Cardiac muscle cell (in vitro differentiated cells and primary cell): ENCODE measurements around the gene TMEM179B. TPM values are rescaled to one million over a fixed set of nuclear protein-coding genes. Genes with fewer than 3 reads are reported as not detected.
"Not testable (repeated sequence)": the region's sequence is repeated elsewhere in the genome, so short reads cannot be mapped to it uniquely, and the experiment has no call there.

Experiments used
- DNase-seq, 2 donors: peaks; one replicate each; pipeline versions ENCODE4 v3.0.0 to v3.0.0-alpha.2; 2010 to 2017; ENCODE audit warnings: low read depth in 1 of 2, low spot score in 1 of 2
- H3K27ac ChIP-seq: fragments of 200-600 bp; sonication (generic); 2 replicates; pipeline ENCODE4 v1.5.1; 2016
- H3K27me3 ChIP-seq: fragments of 200-600 bp; sonication (generic); 2 replicates; pipeline ENCODE4 v1.6.0; 2016; ENCODE audit warnings: control low read depth
- H3K36me3 ChIP-seq: fragments of 200-600 bp; sonication (generic); 2 replicates; pipeline ENCODE4 v1.5.1; 2016; ENCODE audit warnings: control low read depth
- H3K4me1 ChIP-seq: fragments of 200-600 bp; sonication (generic); 2 replicates; pipeline ENCODE4 v1.8.1; 2017; ENCODE audit warnings: low read depth, mild to moderate bottlenecking, mixed run types
- H3K4me3 ChIP-seq: fragments of 200-600 bp; sonication (generic); 2 replicates; pipeline ENCODE4 v1.5.1; 2016; ENCODE audit warnings: mild to moderate bottlenecking
- H3K9me3 ChIP-seq: fragments of 200-600 bp; sonication (generic); 2 replicates; pipeline ENCODE4 v1.5.1; 2017; ENCODE audit warnings: low read depth, mild to moderate bottlenecking, control low read depth
- polyA plus RNA-seq: library from polyadenylated mRNA; unstranded; fragments of >200 nt; fragmentation: Nextera tagmentation; extraction: Ambion mirVana; gene quantifications from 2 replicates; pipeline ENCODE4 v1.2.1, GENCODE V29; 2016
- total RNA-seq: library from RNA; depleted of rRNA; stranded (reverse); fragments of >200 nt; gene quantifications from 2 replicates; pipeline ENCODE4 v1.2.3, GENCODE V29; 2016
- TF ChIP-seq, protein P1 (sequence below): IDR thresholded peaks from 2 replicates; pipeline ENCODE4 v1.5.1; 2012; ENCODE audit warnings: low read depth, mild to moderate bottlenecking, low read length

TMEM179B gene
- total and polyA plus RNA-seq, 2 experiments from 2014 or later = 34.2 to 81.8 TPM

DNA sequence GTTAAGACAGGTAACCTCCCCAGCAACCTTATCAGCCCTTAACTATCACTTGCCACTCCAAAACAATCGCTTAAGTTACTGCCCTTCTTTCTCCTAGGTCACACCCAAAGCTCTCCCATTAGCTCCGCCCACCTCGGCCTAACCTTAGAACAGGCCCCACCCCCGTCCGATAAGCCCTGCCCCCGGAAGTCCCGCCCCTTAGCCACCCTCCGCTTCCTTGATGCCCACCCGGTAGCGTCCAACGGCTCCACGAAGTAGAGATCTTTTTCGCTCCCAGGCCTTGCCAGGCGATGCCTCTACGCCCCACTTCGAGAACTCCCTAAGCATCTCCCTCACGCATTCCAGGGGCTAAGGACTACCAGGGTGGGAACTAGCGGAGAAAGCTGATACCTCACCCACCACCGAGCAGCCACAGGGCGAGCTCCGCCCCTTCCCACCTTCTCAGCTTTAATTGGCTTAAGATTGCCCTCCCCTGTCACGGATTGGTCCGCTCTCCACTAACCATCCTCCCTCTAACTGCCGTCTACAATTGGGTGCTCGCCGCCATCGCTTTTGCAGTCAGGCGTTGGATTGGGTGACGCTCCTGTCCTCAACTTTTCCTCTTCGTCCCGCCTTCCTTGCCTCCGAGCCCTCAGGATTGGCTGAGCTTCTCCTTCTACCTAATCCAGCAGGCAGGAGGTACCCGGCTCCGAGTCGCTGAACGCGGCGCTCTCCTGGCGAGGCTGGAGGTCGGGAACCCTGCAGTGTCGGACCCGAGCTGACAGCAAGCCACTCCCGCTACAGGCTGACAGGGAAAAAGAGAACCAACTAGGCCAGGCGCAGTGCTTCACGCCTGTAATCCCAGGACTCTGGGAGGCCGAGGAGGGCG lies 33.2 kb upstream of the TMEM179B start, which contains the start of gene ZBTB3:
TSS of gene ZBTB3 (minus strand) at position 425 of the 868 bp plus-strand sequence. CDS start 496 bp downstream, outside the sequence.
- Histone ChIP-seq H3K27ac (peak within 1 kb of the TSS; percentile 93), H3K27me3 (no peaks in the 10 kb centered on the region), H3K9me3 (no peaks in the 10 kb centered on the region), H3K4me1 (peaks cover 6% of the 10 kb centered on the region), H3K36me3 (peaks cover 3% of the 10 kb centered on the region), H3K4me3 (peak within 1 kb of the TSS; percentile 91)
- peak; percentile 98 to 100 for DNase-seq
- TF ChIP-seq, protein P1, sequence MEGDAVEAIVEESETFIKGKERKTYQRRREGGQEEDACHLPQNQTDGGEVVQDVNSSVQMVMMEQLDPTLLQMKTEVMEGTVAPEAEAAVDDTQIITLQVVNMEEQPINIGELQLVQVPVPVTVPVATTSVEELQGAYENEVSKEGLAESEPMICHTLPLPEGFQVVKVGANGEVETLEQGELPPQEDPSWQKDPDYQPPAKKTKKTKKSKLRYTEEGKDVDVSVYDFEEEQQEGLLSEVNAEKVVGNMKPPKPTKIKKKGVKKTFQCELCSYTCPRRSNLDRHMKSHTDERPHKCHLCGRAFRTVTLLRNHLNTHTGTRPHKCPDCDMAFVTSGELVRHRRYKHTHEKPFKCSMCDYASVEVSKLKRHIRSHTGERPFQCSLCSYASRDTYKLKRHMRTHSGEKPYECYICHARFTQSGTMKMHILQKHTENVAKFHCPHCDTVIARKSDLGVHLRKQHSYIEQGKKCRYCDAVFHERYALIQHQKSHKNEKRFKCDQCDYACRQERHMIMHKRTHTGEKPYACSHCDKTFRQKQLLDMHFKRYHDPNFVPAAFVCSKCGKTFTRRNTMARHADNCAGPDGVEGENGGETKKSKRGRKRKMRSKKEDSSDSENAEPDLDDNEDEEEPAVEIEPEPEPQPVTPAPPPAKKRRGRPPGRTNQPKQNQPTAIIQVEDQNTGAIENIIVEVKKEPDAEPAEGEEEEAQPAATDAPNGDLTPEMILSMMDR = no peak

DNA sequence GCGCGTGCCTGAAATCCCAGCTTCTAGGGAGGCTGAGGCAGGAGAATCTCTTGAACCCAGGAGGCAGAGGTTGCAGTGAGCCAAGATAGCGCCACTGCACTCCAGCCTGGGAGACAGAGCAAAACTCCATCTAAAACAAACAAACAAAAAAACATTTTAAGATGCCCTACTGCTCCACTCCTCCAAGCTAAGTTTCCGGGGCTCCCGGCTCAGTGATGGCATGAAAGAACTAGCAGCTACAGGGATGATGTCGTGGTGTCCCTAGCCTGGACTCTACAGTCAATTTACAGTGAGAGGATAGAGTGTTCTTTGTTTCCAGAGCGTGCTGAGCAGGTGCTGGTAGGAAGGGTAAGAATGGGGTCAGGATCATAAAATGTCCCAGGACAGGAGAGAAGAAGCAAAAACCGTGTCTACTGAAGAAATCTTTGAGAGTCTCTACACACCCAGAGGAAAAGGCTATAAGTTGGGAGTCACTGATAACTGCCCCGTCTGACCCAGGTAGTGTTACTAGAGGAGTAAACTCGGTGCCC lies 32.1 kb upstream of the TMEM179B start:
- Histone ChIP-seq H3K36me3 (peaks cover 3% of the 10 kb centered on the region), H3K9me3 (no peaks in the 10 kb centered on the region), H3K4me1 (peaks cover 6% of the 10 kb centered on the region), H3K4me3 (no peak overlapping the region), H3K27me3 (no peaks in the 10 kb centered on the region), H3K27ac (peak overlapping the region; percentile 86)
- TF ChIP-seq, protein P1 = no peak
- no peak for DNase-seq

DNA sequence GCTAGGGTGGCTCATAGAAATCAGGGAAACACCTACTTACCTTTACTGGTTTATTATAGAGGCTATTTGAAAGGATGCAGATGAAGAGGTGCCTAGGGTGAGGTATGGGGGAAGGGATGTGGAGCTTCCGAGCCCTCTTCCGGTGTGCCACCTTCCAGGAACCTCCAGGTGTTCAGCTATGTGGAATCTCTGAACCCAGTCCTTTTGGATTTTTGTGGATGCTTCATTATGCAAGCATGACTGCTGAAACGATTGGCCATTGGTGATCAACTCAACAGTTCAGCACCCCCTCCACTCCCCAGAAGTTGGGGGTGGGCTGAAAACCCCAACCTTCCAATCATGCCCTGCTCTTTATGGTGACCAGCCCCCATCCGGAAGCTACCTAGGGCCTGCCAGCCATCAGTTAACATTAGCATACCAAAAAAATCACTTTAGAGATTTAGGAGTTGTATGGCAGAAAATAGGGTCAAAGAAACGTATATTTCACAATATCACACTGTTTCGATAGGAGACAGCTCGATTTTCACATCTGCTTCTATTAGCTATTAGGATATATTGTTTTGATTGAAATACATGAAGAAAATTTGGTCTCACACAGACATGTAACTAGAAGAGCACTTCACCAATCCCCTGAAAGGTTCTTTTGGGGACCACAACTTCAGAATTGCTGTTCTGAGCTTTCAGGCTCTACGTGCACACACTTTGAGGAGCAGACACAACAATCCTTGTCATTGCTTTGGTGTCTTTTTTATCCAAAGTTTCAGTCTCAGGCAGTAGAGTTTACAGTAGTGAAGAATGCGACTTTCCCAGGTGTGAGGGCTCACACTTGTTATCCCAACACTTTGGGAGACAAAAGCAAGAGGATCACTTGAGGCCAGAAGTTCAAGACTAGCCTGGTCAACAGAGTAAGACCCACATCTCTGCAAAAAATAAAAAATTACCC lies 29.1 kb upstream of the TMEM179B start:
- H3K4me1 ChIP-seq = peaks cover 8% of the 10 kb centered on the region
- no peak for DNase-seq
- TF ChIP-seq, protein P1 = no peak
- no peaks in the 10 kb centered on the region for H3K36me3 ChIP-seq
- no peaks in the 10 kb centered on the region for H3K27me3 ChIP-seq
- H3K9me3 ChIP-seq = no peaks in the 10 kb centered on the region
- peak overlapping the region; percentile 19 for H3K27ac ChIP-seq
- no peak overlapping the region for H3K4me3 ChIP-seq

DNA sequence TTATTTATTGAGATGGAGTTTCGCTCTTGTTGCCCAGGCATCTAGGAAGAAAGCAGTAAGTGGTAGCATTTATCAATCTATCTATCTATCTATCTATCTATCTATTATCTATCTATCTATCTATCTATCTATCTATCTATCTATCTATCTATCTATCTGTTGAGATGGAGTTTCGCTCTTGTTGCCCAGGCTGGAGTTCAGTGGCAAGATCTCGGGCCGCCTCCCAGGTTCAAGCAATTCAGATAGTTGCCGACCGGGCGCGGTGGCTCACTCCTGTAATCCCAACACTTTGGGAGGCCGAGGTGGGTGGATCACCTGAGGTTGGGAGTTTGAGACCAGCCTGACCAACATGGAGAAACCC lies 26.4 kb upstream of the TMEM179B start:
- H3K4me1 ChIP-seq, H3K9me3 ChIP-seq, H3K36me3 ChIP-seq, DNase-seq, H3K27me3 ChIP-seq: not testable (repeated sequence)
- H3K4me3 ChIP-seq = peak overlapping the region; percentile 70
- peak overlapping the region; percentile 66 for H3K27ac ChIP-seq

DNA sequence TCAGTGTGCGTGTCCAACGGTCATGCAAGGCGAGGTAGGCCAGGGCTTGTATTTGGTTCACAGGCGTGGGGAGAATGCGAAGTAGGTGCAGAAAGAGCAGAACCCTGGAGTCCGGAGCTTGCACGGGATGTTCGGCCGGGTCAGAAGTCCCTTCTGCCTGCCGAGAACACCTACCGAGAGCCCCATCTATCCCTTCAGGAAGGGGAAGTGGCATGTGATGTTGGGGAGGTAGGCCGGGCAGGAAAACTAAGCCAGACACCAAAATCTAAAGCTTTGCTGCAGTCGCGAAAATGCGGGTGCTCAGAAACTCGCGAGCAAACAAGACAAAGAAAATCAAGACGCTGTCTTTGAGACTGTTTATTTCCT lies 16.4 kb upstream of the TMEM179B start:
- TF ChIP-seq, protein P1 = no peak
- H3K27ac ChIP-seq = peak overlapping the region; percentile 93
- H3K4me1 ChIP-seq = peaks cover 4% of the 10 kb centered on the region
- peak overlapping the region; percentile 59 for H3K4me3 ChIP-seq
- H3K27me3 ChIP-seq = no peaks in the 10 kb centered on the region
- no peak for DNase-seq
- peaks cover 11% of the 10 kb centered on the region for H3K36me3 ChIP-seq
- H3K9me3 ChIP-seq = no peaks in the 10 kb centered on the region
